Activated naive CD8-positive, alpha-beta T cell treated with anti-CD3 and anti-CD28 coated beads, Interleukin-2, amount 50 U/mL, for 24 hours (primary cell): Measurements from ENCODE around the gene S100G.

Experiments
- ATAC-seq: fragments of 150-1000 bp; cut with Tn5 transposase; one replicate; pipeline ENCODE4 v1.10.0; 2021
- DNase-seq: peaks from one replicate; pipeline ENCODE4 v3.0.0; 2021
- H3K27ac Mint-ChIP-seq: one replicate; pipeline ENCODE4 v1.8.0; 2021; ENCODE audit warnings: mild to moderate bottlenecking, mixed read lengths
- H3K27me3 Mint-ChIP-seq: one replicate; pipeline ENCODE4 v1.8.0; 2021; ENCODE audit warnings: mixed read lengths
- H3K36me3 Mint-ChIP-seq: one replicate; pipeline ENCODE4 v1.8.0; 2021; ENCODE audit warnings: low read depth, mixed read lengths
- H3K4me1 Mint-ChIP-seq: one replicate; pipeline ENCODE4 v1.8.0; 2021; ENCODE audit warnings: mixed read lengths
- H3K4me3 Mint-ChIP-seq: one replicate; pipeline ENCODE4 v1.8.0; 2021; ENCODE audit warnings: mild to moderate bottlenecking, moderate library complexity, mixed read lengths
- H3K9me3 Mint-ChIP-seq: one replicate; pipeline ENCODE4 v1.8.0; 2021; ENCODE audit warnings: mixed read lengths

Gene S100G

DNA sequence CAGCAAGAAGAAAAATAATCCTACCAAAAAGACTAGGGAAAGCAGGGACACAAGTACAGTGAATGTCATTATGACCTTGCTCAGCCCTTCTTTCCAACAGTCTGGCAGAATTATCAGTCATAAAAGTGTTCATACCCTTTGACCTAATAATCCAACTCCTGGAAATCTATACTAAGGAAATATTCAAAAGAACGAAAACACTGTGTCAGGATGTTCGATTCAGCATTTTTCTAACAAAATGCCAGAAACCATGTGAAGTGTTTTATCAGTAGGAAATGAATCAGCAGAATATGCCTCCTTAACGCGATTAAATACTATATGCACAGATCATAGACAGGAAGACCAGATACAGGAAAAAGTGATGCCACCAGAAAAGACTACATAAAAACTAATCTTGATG is 16.2 kb upstream of the S100G start:
- Mint-ChIP-seq H3K27me3 (no peaks in the 10 kb centered on the region), H3K36me3 (no peaks in the 10 kb centered on the region), H3K27ac (no peak overlapping the region), H3K4me1 (no peaks in the 10 kb centered on the region), H3K4me3 (no peak overlapping the region), H3K9me3 (no peaks in the 10 kb centered on the region)
- DNase-seq (no peak), ATAC-seq (no peak)

- no peak overlapping the region for H3K4me3 Mint-ChIP-seq
- no peaks in the 10 kb centered on the region for H3K36me3 Mint-ChIP-seq
- DNase-seq (no peak), ATAC-seq (no peak)
- no peaks in the 10 kb centered on the region for H3K27me3 Mint-ChIP-seq
- no peak overlapping the region for H3K27ac Mint-ChIP-seq
- no peaks in the 10 kb centered on the region for H3K9me3 Mint-ChIP-seq
- no peaks in the 10 kb centered on the region for H3K4me1 Mint-ChIP-seq
These were observed 14.9 kb upstream of the S100G start for GRCh38 chrX:16635040-16635439.

GRCh38 chrX:16635596-16635995 is 14.4 kb upstream of the S100G start:
- Mint-ChIP-seq H3K4me3 (no peak overlapping the region), H3K4me1 (no peaks in the 10 kb centered on the region), H3K27me3 (no peaks in the 10 kb centered on the region), H3K27ac (no peak overlapping the region), H3K9me3 (no peaks in the 10 kb centered on the region), H3K36me3 (no peaks in the 10 kb centered on the region)
- DNase-seq: no peak
- no peak for ATAC-seq

DNA sequence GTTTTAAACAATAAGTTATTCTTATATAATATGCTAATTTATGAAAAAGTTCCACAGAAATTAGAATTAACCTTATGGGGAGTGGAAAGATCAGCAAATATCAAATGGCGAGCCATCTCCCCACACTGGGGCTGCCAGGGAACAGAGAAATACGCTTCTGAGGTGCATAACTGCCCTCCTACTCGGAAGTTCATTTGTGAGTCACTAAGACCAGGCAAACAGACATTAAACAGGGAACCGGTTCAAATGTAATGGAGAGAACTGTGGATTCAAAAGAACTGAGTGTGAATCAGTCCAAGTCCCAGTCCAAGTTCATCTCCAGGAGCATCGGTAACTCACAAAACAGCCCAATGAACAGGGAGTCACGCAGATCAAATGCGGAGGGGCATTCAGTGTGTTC is 11.4 kb upstream of the S100G start:
- H3K9me3 Mint-ChIP-seq: no peaks in the 10 kb centered on the region
- H3K27ac Mint-ChIP-seq: no peak overlapping the region
- no peaks in the 10 kb centered on the region for H3K4me1 Mint-ChIP-seq
- H3K27me3 Mint-ChIP-seq: no peaks in the 10 kb centered on the region
- H3K36me3 Mint-ChIP-seq: no peaks in the 10 kb centered on the region
- no peak for DNase-seq
- no peak overlapping the region for H3K4me3 Mint-ChIP-seq
- ATAC-seq: no peak

DNA sequence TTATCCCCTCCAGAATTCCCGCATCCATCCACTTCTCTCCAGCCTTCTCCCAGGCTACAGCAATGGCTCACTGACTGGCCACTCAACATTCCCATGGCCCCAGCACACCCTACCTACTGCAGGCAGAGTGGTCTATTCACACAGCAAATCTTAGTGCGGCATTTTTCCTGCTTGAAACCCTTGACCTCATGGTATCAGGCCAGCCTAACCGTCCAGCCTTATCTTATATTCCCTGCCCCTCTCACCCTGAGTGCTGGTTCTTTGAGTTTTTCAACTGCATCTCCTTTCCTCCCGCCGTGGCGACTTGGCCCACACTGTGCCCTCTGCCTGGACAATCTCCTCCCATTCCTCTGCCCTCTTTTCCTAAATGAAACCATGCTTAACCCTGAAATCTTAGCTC is 10.0 kb upstream of the S100G start:
- H3K4me1 Mint-ChIP-seq: no peaks in the 10 kb centered on the region
- DNase-seq (no peak), ATAC-seq (no peak)
- H3K9me3 Mint-ChIP-seq: no peaks in the 10 kb centered on the region
- no peak overlapping the region for H3K27ac Mint-ChIP-seq
- no peak overlapping the region for H3K4me3 Mint-ChIP-seq
- H3K36me3 Mint-ChIP-seq: no peaks in the 10 kb centered on the region
- H3K27me3 Mint-ChIP-seq: no peaks in the 10 kb centered on the region

DNA sequence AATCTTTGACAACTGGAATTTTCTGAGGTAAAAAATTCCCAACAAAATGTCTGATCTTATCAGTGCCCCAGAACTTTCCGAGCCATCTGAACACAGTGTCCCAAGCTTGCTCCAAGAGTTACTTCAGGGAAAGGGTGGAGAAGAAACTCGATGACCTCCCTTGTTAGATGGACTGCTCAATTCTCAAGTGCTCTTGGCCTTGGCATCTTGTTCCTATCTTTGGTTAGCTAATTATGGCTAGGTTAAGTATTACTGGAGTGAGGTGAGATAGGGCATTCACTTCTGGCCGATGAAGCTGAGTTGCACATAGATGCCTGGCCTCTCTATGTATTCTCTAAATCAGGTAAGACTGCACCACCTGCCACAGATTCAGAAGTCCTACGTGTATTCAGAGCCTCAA is 9.1 kb upstream of the S100G start:
- no peaks in the 10 kb centered on the region for H3K36me3 Mint-ChIP-seq
- DNase-seq (no peak), ATAC-seq (no peak)
- H3K27ac Mint-ChIP-seq: no peak overlapping the region
- no peaks in the 10 kb centered on the region for H3K4me1 Mint-ChIP-seq
- no peaks in the 10 kb centered on the region for H3K9me3 Mint-ChIP-seq
- H3K4me3 Mint-ChIP-seq: no peak overlapping the region
- H3K27me3 Mint-ChIP-seq: no peaks in the 10 kb centered on the region

GRCh38 chrX:16643176-16643575 is 6.8 kb upstream of the S100G start:
- Mint-ChIP-seq H3K27ac (no peak overlapping the region), H3K4me1 (no peaks in the 10 kb centered on the region), H3K4me3 (no peak overlapping the region), H3K36me3 (peaks cover 2% of the 10 kb centered on the region), H3K27me3 (no peaks in the 10 kb centered on the region), H3K9me3 (no peaks in the 10 kb centered on the region)
- ATAC-seq (no peak), DNase-seq (no peak)

GRCh38 chrX:16646366-16647138 is 3.4 kb upstream of the S100G start:
- DNase-seq (no peak), ATAC-seq (no peak)
- no peaks in the 10 kb centered on the region for H3K27me3 Mint-ChIP-seq
- no peak overlapping the region for H3K4me3 Mint-ChIP-seq
- H3K4me1 Mint-ChIP-seq: no peaks in the 10 kb centered on the region
- H3K27ac Mint-ChIP-seq: no peak overlapping the region
- H3K9me3 Mint-ChIP-seq: no peaks in the 10 kb centered on the region
- H3K36me3 Mint-ChIP-seq: peaks cover 4% of the 10 kb centered on the region

DNA sequence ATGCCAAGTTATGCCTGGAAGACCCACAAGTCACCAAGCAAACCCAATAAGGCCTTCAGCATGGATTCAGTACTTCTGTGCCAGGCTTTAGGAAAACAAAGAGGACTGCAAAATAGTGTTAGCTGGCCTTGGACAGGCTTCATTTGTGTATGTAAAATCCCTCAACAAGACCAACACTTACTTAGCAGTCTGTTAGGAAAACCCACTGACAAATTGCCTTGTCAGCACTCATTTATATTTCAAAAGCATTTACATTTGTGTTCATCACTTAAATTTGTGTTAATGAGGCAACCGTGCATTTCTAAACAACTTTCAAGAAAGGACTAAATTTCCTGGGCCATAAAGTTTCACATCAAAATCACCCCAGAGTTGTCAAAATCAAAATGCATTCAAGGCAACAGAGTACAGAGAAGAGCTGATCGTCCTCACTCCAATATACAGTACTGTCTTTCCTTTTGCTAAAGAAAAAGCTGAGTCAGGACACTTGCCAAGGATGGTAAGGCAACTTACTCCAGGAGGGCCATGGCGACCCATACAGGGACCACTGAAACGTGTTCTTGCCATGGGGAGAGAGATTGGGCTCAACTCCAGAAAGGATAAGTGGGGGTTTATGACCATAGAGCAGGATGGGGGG is 1.6 kb downstream of the S100G start:
- Mint-ChIP-seq H3K27ac (no peak overlapping the region), H3K4me3 (no peak overlapping the region), H3K36me3 (peaks cover 4% of the 10 kb centered on the region), H3K4me1 (no peaks in the 10 kb centered on the region), H3K27me3 (no peaks in the 10 kb centered on the region), H3K9me3 (no peaks in the 10 kb centered on the region)
- no peak for DNase-seq
- no peak for ATAC-seq

- H3K4me3 Mint-ChIP-seq: no peak overlapping the region
- no peak overlapping the region for H3K27ac Mint-ChIP-seq
- DNase-seq (no peak), ATAC-seq (no peak)
- no peaks in the 10 kb centered on the region for H3K27me3 Mint-ChIP-seq
- peaks cover 2% of the 10 kb centered on the region for H3K36me3 Mint-ChIP-seq
- H3K9me3 Mint-ChIP-seq: no peaks in the 10 kb centered on the region
- H3K4me1 Mint-ChIP-seq: no peaks in the 10 kb centered on the region
These were observed 3.5 kb downstream of the S100G start for GRCh38 chrX:16653424-16653823.

DNA sequence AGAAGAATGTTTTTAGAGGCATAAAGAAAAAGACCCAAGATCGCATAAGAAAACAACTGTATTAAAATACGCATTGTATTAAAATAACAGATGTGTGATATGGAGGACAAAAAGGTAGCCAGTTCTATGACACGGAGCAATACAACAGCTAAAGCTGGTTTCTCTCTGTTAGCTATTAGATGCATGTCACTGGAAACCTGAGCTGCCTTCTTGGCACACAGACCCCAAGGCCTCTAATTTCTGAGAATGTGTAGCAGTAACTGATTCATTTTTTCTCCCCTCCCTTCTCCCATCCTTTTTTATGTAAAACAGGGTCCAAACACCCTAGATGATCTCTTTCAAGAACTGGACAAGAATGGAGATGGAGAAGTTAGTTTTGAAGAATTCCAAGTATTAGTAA is 4.1 kb downstream of the S100G start:
- Mint-ChIP-seq H3K27ac (no peak overlapping the region), H3K36me3 (peaks cover 2% of the 10 kb centered on the region), H3K4me3 (no peak overlapping the region), H3K27me3 (no peaks in the 10 kb centered on the region), H3K4me1 (no peaks in the 10 kb centered on the region), H3K9me3 (no peaks in the 10 kb centered on the region)
- ATAC-seq (no peak), DNase-seq (no peak)

GRCh38 chrX:16658284-16658683 is 8.3 kb downstream of the S100G start:
- DNase-seq (no peak), ATAC-seq (no peak)
- Mint-ChIP-seq H3K27ac (no peak overlapping the region), H3K9me3 (no peaks in the 10 kb centered on the region), H3K27me3 (no peaks in the 10 kb centered on the region), H3K4me3 (no peak overlapping the region), H3K36me3 (no peaks in the 10 kb centered on the region), H3K4me1 (no peaks in the 10 kb centered on the region)

DNA sequence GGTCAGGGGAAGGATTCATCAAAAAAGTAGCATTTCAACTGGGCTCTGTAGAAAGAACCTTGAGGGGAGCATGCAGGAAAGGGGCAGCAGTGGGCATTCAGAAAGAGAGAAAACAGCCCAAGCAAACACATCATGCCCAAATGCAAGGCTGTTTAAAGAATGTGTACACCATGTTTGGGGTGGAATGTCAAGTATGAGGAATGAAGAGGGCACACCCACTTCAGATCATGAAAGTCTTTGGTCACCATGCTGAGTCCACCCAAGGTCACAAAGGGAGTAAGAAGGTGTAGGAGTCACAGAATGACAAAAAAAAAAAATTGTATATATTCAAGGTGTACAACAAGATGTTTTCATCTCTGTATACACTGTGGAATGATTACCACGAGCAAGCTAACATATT is 9.4 kb downstream of the S100G start:
- H3K9me3 Mint-ChIP-seq: no peaks in the 10 kb centered on the region
- H3K27ac Mint-ChIP-seq: no peak overlapping the region
- no peak overlapping the region for H3K4me3 Mint-ChIP-seq
- no peaks in the 10 kb centered on the region for H3K36me3 Mint-ChIP-seq
- H3K27me3 Mint-ChIP-seq: no peaks in the 10 kb centered on the region
- no peak for ATAC-seq
- no peaks in the 10 kb centered on the region for H3K4me1 Mint-ChIP-seq
- DNase-seq: no peak

DNA sequence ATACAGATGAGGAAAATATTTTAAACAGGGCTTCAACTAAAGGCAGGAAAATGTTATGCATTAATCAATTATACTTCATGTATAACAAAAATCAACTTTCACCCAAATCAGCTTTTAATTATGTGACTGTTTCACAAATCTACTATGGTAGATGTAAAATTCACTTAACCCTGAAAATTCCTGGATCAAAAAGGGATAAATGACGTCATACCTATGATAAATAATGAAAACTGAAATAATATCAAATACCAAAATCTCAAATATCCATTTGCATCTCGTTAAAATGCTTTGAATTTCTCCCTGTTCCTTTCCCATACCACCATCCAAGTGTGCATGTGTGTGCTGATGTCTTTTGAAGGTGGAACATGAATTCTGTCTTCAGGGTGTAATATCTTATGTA is 11.5 kb downstream of the S100G start:
- no peaks in the 10 kb centered on the region for H3K36me3 Mint-ChIP-seq

DNA sequence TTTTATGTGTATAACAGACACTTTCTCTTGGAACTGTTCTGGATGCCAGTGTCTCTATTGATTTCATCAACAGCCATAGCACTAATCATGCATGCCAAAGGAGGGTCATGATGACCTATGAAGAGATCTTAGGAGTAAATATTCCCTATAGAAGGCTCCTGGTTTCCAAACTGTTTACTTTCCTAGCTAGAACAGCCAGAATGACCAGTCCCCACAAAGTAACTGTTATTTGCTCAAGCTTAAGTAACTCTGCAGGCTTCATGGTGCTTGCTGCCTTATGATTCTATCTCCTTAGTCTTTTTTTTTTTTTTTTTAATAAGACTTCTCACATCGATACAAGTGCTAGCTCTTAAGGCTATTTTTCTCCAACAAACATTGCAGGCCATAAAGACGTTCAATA is 12.4 kb downstream of the S100G start:
- no peaks in the 10 kb centered on the region for H3K9me3 Mint-ChIP-seq
- peaks cover 3% of the 10 kb centered on the region for H3K4me1 Mint-ChIP-seq
- H3K27ac Mint-ChIP-seq: no peak overlapping the region
- H3K4me3 Mint-ChIP-seq: no peak overlapping the region
- no peaks in the 10 kb centered on the region for H3K36me3 Mint-ChIP-seq
- DNase-seq (no peak), ATAC-seq (no peak)
- H3K27me3 Mint-ChIP-seq: no peaks in the 10 kb centered on the region

More for the DNA sequence above, 11.5 kb downstream of the S100G start:
- H3K27ac Mint-ChIP-seq: no peak overlapping the region
- no peaks in the 10 kb centered on the region for H3K9me3 Mint-ChIP-seq
- DNase-seq (no peak), ATAC-seq (no peak)
- H3K4me3 Mint-ChIP-seq: no peak overlapping the region
- H3K4me1 Mint-ChIP-seq: peaks cover 3% of the 10 kb centered on the region
- no peaks in the 10 kb centered on the region for H3K27me3 Mint-ChIP-seq
